GM19025 (cell line): Measurements from ENCODE around the gene CRYGA.
"Not testable (repeated sequence)": the region's sequence is repeated elsewhere in the genome, so short reads cannot be mapped to it uniquely, and the experiment has no call there.

ENCODE experiments used
- ATAC-seq: cut with Tn5 transposase; IDR thresholded peaks from one replicate; pipeline ENCODE4 v1.9.1; 2021; ENCODE audit warnings: mild to moderate bottlenecking, low read depth, moderate library complexity; ENCODE audit not compliant: unreplicated experiment

CRYGA gene

DNA sequence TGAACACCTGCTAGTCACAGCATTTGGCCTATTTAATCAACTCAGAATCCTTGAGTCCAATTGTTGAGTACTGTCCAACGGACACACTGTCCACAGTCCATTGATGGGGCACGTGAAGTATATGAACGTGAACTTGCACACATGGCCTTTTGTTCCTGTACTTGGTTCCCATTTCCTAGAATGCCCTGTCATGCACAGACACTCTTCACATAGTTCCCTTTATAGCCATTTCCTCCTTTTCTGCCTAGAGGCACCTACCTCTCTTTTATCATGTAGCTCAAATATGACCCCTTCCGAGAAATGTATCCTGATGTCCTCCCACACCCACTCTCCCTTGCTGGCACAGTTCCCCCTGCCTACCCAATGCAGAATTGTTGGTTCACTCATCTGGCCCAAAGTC, 8.7 kb upstream of the CRYGA start:
- no peak for ATAC-seq

DNA sequence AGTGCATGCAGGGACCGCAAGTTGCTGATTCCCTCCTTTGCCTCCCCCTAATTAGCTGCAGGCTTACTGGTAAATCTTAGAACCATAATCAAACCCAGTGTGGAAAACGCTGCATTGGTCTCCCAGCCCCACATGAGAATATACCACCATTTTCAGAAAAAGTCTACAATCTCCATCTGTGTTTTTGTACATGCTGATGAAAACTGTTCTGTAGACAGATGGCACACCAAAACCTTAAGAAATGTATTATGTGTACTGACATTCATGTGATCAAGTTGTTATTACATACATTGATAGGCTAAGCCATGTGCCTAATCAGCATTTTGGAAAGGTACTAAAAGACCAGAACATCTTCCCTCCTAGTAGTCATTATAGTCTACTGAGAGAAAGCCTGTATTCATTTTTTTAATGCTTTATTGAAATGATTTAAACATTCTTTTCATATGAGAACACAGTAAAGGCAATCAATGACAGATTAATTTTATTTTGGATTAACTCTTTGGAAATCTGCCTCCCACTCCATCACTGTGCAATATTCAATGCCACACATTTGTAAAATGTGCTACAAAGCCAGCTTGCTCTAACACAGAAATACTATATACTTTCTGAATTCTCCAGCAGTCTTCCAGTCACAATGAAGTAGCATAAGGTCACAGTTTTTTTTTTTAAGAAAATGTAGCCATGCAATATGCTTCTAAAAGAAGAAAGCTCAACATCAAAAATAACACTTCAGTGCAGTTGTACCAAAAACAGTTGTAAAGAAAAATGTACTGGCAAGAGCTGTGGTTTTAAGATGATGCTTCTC, 1.8 kb upstream of the CRYGA start:
- no peak for ATAC-seq

DNA sequence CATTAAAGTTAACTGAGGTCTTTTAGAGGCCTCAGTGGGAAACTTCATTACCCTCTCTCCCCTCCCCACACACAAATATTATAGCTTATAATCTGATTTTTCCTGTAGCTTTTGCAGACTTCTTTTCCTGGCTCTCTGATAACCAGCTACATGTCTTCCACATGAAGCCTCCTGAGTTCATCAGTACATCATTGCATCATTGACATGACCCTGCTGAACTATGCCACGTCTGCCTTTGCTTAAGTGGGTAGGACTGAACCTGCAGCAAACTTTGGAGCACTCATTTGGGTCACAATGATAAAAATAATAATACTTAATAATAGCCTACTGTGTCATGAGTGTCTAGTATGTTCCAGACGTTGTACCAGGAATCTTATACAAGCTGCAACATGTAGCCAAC, 7.0 kb downstream of the CRYGA start:
- ATAC-seq = no peak

DNA sequence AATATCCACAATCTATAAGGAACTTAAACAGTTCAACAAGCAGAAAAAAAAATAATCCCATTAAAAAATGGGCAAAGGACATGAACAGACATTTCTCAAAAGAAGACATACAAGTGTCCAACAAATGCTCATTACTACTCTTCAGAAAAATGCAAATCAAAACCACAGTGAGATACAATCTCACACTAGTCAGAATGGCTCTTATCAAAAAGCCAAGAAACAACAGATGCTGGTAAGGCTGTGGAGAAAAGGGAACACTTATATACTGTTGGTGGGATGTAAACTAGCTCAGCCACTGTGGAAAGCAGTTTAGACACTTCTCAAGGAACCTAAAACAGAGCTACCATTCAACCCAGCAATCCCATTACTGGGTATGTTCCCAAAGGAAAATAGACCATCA, 10.2 kb downstream of the CRYGA start:
- ATAC-seq = no peak

DNA sequence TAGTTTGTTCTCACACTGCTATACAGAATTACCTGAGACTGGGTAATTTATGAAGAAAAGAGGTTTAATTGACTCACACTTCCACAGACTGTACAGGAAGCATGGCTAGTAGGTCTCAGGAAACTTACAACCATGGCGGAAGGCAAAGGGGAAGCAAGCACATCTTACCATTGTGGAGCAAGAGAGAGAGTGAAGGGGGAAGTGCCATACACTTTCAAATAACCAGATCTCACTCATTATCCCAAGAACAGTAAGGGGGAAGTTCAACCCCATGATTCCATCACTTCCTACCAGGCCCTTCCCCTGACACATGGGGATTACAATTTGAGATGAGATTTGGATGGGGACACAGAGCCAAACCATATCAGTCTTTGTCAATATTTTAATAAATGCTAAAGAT, 12.4 kb downstream of the CRYGA start:
- ATAC-seq = no peak

DNA sequence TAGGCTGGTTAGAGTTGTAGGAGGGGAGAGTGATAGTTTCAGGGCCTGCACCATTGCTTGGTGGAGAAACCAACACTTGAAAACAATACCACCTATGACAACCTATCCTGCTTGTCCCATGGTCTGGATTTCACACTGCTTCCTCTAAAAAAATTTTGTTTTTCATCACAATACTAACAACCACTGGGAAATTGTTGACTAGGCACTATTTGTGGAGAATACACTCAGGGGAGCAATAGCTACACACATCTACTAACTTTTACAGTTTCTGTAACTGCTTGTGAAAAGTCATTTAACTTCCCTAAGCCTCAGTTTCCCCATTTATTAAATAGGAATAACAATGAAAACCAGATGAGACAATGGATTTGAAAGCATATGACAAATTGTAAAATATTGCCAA, 13.3 kb downstream of the CRYGA start:
- no peak for ATAC-seq

DNA sequence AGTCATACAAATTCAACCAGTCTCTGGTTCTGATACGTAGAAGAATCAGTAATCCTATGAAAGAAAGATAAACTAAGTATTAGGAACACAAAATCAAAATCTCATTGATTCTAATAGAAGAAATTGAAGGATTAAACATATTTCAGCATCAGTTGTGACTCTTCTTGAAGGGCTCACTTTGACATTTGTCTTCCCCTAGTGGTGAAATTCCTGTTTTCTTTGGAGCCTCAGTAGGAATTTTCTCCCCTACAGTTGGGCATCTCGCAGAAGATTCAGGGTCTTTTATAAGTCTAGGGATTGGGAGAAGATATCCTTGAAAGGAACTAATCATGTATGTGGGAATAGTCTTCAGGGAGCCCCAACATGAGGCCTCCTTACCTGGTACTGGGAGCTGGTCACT, 14.6 kb downstream of the CRYGA start:
- ATAC-seq = no peak

DNA sequence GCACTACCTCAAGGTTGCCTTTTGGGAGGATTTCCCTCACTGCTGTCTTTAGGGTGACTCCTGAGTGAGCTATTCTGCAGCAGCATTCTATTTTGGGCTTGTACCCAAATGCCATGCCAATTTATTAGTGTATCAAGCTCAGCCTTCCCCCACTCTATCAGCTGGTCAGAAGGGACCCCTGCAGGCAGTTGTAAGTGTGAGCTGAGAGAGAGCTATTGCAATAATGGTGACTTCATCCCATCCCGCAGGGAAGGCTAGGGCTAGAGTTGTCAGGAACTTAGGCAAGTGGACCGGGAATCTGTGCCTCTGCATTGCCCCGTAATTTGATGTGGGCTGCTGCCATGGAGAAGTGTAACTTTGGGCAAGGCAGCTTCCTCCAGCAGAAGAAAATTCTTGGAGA, 15.6 kb downstream of the CRYGA start:
- ATAC-seq = no peak

DNA sequence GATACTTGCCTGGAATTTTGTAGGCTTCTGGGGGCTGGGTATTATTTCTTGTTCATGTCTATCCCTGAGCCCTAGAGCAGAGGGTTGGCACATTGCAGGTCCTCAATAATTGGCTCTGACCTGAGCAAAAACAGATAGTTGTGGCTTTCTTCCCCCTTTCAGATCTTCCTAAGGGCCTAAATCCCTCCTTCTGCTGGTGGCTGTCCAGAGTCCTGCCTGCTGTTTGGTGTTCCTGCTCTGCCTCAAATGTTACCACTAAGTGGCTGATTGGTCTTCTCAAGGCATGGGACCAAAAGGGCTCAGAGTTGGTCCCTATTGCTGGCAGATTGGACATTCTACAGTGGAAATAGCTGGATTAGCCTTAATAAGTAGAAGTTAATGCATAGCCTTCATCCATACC, 16.4 kb downstream of the CRYGA start:
- ATAC-seq = no peak

DNA sequence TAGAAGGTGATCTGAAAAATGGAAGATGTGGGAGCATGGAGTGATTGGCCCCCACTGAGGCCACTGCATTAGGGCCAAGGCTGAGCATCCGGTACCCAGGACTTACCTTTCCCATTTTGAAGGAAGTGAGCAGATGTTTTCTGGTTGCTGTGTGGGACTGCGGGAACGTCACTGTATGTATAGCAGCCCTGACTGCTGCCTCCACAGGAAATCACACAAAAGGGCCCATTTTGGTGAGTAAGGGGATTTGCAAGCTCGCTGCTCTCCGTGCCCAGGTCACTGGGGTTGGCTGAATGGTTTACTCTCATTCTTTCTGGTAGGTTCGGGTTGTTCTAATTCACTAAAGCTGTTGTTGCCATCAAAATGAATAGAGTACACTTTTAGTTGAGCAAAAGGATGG, 17.4 kb downstream of the CRYGA start, which contains the start of gene CRYGB:
TSS of gene CRYGB (minus strand) at position 153 of the 400 bp plus-strand sequence. CDS start at position 115, 38 bp downstream.
- no peak for ATAC-seq

DNA sequence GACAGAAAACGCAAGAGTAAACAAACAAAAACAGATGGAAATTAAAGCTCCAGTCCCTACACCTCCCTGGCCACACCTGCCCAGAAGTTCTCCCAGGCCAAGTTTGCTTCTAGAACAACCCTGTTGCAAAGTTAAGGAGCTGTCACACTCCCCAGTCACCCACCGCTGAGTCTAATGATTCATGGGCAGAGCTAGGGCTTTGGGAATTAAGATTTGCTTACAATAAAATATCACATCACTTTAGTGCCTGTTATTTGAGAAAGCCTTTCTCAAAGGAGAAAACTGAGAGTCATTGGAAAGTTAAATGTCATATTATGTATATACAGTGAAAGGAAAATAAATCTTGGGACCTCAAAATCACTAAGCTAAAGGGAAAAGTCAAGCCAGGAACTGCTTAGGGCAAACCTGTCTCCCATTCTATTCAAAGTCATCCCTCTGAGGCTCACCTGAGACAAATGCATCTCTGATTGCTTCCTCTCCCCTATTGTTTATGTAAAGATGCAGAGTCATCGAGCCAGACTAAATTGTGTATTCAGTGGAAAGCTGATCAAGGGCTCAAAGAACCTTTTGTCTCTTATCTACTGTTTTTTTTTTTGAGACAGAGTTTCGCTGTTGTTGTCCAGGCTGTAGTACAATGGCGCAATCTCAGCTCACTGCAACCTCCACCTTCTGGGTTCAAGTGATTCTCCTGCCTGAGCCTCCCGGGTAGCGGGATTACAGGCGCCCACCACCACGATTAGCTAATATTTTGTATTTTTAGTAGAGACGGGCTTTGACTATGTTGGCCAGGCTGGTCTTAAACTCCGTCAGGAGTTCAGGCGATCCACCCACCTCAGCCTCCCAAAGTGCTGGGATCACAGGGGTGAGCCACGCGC, 20.2 kb downstream of the CRYGA start:
- no peak for ATAC-seq

DNA sequence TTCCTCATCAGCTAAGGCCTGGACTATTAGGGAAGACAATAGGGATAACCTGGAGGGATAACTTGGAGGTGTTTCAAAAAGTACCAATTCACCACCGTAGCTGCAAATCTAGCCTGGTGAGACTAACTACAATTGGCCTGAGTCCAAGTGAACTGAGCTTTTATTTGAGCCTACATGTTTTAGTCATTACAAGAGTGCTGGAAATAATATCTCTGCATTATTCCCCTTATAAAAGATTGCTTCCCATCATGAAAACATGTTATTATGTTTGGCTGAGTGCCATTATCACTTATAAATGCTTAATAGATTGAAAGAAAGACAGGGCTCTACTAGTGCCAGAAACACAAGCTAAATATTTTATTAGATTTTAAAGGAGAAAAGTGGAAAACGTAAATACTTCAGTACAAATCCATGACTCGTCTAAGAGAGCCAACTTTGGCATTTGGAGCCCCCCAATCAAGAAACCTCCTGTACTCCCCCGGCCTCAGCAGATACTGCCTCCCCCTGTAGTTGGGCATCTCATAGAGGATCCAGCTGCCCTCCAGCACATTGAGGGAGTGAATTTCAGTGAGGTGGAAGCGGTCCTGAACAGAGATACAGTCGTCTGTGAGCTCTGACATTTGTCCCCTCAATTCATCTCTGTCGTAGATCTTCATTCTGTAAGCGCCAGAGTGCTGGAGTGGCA, 21.0 kb downstream of the CRYGA start:
- no peak for ATAC-seq

DNA sequence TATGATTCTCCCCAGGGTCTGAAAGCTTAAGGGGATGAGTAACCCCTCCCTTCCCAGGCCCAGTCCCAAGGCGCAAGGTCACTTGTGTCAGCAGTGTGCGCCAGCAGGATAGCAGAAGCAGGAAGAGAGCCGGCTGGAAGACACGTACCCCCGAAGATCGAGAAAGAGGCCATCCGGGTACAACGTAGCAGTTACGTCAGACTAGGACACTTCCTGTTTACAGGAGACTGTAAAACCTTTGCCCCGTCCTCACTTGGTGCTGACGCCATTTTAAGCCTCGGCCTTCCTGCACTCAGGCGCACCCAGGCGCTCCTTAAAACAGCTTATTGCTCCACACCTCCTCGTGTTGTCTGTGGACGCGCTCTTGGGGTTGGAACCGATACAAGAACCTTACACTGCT, 23.9 kb downstream of the CRYGA start:
- no peak for ATAC-seq

DNA sequence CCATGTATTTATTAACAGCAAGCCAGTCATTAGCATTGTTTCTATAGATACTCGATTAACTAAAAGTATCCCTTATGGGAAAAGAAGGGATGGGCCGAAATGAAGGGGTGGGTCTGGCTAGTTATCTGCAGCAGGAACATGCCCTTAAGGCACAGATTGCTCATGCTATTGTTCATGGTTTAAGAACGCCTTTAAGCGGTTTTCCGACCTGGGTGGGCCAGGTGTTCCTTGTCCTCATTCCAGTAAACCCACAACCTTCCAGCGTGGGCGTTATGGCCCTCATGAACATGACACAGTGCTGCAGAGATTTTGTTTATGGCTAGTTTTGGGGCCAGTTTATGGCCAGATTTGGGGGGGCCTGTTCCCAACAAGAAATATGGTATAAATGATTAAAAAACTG, 25.1 kb downstream of the CRYGA start:
- not testable (repeated sequence) for ATAC-seq

DNA sequence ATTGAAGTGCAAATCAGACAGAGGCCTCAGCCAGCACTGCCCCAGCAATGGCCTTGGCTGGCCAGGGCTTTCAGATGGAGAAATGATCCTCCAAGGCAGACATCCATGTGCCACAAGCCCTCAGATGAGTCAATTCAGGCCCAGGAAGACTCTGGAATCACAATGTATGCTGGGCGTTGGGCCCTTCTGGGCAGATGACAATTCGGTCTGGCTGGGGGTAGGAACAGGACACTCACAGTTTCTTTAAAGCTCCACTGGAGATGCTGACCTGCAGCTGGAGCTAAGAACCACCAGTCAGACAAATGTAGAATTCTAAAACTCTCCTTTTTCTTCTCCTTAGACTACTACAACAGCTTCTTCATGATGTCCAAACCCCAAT, 26.7 kb downstream of the CRYGA start:
- ATAC-seq = no peak

DNA sequence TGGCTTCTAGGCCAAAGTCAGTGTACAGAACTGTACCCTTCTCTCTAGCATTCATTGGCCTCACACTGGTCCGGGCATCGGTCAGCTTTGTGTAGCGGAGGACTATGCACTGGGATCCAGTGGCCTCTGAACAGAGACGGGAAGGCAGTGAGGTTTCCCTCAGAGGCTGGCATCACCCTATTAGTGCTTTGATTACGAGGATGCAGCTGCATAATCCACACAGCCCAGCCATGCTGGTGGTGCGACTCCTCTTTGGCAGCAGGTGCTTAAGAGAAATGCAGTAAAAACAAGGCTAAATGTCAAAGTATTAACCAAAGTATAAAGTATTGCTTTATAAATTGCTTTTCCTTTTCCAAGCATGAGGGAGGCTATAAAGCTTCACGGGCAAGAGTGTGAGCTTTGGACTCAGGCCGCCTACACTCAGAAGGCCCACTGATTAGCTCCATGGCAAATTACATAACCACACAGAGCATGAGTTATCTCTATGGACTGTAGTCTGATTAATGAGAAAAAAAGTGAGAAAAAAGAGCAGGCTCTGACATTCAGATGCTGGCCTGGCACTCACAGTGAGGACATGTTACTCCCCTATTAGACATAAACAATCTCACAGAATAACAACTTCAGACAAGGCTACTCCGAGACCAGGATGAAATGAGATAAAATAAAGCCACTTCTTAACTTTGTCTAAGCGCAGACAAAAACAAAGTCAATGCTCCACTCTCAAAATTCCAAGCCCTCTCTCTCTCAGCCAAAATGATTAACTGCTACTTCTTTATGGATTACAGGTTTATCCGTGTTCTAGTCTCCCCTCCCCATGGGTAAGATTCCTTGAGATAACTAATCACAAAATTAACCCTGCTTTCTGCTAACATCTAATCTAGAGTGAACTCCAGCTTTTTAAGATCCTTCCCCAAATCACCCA, 27.3 kb downstream of the CRYGA start:
- ATAC-seq = no peak

DNA sequence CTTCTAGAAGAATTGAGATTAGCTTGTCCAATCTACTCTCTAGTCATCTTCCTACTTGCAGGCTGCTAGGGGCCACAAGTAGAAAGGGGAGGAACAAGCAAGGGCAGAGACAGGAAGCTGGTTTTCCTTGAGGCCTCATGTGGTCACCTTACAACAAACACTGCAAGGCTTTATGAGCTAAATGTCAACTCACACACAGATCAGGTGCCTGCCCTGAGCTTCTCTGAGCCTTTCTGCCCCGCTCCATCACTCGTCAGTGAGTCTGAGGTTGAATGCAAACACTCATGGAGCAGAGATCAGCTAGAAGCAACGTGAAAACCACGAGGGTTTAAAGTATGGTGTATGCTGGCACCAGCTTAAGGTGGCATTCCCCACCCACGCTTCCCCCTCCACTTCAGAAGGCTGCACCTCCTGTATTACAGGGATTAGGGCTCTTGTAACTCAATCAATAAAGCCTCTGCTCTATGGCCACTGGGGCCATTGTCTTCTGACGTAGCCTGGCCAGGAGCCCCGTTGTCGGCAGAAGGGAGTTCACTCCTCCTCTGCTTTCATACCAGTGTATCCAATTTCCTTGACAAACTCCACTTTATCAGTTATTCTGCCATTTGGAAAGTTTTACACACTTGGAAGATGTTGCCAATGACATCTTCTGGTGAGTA, 28.3 kb downstream of the CRYGA start:
- no peak for ATAC-seq

DNA sequence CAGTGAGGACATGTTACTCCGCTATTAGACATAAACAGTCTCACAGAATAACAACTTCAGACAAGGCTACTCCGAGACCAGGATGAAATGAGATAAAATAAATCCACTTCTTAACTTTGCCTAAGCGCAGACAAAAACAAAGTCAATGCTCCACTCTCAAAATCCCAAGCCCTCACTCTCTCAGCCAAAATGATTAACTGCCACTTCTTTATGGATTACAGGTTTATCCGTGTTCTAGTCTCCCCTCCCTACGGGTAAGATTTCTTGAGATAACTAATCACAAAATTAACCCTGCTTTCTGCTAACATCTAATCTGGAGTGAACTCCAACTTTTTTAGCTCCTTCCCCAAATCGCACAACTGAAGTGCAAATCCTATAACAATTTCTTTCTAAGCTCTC, 32.7 kb downstream of the CRYGA start:
- no peak for ATAC-seq
